Effector CD4-positive, alpha-beta T cell (primary cell): ENCODE results near the gene GLS.
"Not testable (repeated sequence)": the region's sequence is repeated elsewhere in the genome, so short reads cannot be mapped to it uniquely, and the experiment has no call there.

Source experiments
- DNase-seq: peaks from one replicate; pipeline ENCODE4 v3.0.0-alpha.2; 2020

GLS gene

GRCh38 chr2:190938771-190939335, 58.2 kb downstream of the GLS start:
- no peak for DNase-seq

- no peak for DNase-seq
Measured at GRCh38 chr2:190940454-190940853, 59.8 kb downstream of the GLS start.

- no peak for DNase-seq
Measured at GRCh38 chr2:190941571-190941970, 61.0 kb downstream of the GLS start.

DNA sequence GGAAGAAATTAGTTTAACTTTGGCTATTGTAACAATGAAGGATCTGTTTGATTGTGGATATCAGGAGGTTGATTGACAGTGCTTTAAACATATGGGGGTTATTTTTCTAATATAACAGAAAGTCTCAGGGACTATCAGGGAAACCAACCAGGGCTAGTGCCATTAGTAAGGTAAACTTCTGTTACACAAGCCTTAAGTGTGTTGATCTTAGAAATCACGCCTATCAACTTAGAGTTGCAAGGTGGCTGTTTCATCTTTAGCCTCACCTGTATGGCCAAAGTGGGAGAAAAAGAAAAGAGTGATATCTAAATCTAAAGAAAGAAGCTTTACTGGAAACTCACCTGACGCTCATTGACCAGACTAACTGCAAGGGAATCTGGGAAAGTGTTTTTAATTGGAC, 62.1 kb downstream of the GLS start:
- DNase-seq: no peak

DNA sequence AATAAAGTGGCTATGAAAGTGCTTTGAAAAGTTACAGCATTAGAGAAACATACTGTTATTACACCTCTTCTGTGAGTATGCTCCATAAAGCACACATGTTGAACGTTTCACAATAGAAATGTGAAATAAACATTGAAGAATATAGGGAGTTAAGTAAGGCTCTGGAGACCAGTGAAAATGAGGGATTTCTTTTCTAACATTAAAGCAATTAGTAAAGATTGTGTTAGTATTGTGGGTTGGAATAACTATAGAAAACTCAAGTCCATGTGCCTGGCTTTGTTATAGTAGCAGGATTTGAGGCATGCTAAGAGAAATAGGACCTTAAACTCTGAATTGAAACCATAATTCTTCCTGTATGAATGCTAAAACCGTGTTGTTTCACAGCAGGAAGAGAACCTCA, 63.1 kb downstream of the GLS start:
- DNase-seq: no peak

DNA sequence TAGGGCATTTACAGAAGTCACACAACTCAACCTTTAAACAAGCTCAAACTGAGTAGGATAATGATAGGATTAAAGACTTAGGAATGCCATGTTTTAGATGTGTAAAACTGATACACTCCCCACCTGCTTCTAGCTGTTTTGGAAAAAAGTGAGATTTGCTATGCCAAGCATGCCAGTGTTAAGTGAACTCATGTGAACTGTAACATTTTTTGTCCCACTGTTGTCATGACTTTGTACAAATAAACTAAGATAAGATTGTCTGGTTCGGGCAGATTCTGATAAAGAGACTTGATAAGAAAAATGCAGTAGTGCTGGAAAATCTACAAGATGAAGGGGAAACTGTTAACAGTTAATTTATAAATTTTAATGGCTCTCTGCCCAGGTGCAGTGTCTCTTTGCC, 66.5 kb downstream of the GLS start:
- no peak for DNase-seq

GRCh38 chr2:190947711-190948251, 67.2 kb downstream of the GLS start:
- no peak for DNase-seq

DNA sequence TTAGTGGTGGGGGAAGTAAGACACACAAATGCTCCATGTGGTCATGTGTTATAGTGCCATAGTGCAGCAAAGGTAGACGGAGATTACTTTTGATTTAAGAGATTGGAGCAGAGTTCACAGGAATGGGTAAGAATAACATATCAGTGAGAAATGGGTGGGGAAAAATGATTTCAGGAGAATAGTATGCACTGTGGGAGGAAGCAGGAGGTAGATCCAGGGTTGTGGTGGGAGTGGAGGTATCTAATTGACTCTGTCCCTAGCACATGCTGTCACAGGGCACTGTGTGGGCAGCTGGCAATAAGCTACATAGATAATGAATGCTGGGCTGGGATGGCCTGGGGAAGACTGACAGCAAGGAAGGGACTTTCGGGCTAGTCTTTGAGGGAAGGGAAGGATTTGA, 68.0 kb downstream of the GLS start:
- no peak for DNase-seq

DNA sequence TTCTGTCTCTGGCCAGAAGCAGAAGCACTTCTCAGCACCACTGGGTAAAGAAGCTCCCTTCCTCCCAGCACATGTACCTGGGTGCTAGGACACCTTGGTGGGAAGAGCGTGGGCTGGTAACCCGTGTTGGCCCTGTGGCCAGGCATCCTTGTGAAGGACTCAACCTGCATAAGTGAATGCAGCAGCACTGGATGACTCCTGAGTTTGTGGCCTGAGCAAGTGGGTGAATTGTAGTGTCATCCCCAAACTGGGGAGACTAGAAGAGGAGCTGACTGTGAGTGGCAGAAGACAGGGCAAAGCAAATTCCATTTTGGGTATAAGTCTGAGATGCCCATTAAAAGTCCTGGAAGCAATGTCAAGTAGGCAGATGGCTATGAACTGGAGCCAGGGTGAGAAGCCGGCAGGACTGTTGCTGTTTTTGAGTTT, 70.0 kb downstream of the GLS start:
- DNase-seq: no peak

GRCh38 chr2:190953257-190953656, 72.6 kb downstream of the GLS start:
- DNase-seq: no peak

DNA sequence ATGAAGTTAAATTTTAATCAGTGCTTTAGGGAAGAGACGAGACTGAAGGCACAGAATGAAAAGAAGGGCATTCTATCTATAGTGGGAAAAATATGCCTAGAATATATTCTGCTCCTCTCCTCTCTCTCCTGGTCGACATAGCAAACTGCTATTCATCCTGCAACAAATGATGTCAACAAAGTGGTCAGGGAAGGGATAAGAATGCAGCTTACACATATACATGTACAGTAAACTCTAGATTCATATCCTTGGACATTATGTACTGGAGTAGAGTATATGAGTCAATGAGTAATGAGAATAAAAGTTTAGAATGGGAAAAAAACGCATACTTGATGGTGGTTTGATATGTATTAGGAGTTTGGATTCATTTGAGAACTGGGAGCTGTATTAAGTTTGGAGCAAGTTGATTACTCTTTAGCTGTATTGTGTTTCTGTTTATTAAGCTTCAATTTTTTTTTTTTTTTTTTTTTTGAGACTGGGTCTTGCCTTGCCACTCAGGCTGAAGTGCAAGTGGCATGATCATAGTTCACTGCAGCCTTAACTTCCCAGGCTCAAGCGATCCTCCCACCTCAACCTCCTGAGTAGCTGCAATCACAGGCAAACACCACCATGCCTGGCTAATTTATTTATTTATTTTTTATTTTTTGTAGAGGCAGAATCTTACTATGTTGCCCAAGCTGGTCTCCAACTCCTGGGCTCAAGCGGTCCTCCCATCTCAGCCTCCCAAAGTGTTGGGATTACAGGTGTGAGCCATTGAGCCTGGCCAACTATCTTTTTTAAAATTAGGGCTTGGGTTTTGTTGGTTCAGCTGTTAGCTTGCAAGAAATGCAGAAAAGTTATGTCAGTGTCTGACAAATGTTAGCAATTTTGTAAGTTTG, 79.5 kb downstream of the GLS start:
- DNase-seq: no peak

DNA sequence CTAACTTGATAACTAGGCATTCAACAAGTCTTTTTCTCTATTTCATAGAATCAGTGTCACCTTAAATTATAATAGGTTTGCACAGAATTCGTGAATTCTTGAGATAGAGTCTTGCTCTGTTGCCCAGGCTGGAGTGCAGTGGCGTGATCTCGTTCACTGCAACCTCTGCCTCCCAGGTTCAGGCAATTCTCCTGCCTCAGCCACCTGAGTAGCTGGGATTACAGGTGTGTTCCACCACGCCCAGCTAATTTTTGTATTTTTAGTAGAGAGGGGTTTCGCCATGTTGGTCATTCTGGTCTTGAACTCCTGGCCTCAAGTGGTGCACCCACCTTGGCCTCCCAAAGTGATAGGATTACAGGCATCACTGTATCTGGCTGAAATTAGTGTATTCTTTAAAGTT, 80.5 kb downstream of the GLS start:
- not testable (repeated sequence) for DNase-seq

DNA sequence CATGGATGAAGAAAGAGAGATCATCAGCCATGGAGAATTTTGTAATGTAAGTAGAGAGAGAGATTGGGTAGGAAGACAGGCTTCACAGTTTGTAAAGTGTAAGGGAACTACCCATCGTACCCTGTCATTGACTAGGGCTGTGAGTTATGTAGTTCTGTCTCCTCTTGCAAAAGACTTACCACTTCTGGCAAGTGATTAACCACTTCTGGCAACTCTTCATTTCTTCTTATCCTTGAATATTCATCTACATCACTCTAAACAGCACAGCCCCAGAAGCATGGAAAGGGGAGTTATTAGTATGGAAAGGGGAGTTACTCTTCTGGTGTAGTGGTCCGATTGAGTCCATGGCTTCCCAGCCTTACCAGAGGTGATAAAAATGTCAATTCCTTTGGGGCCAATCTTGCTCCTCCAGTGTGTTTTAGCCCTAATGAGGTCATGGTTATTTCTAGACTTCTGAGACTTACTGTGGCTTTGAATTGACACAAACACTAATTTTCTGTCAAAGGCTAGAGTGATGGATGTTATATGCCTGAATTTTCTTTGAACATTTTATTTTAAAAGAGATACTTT, 81.4 kb downstream of the GLS start:
- no peak for DNase-seq

- no peak for DNase-seq
Measured at GRCh38 chr2:190963088-190963487, 82.5 kb downstream of the GLS start.

DNA sequence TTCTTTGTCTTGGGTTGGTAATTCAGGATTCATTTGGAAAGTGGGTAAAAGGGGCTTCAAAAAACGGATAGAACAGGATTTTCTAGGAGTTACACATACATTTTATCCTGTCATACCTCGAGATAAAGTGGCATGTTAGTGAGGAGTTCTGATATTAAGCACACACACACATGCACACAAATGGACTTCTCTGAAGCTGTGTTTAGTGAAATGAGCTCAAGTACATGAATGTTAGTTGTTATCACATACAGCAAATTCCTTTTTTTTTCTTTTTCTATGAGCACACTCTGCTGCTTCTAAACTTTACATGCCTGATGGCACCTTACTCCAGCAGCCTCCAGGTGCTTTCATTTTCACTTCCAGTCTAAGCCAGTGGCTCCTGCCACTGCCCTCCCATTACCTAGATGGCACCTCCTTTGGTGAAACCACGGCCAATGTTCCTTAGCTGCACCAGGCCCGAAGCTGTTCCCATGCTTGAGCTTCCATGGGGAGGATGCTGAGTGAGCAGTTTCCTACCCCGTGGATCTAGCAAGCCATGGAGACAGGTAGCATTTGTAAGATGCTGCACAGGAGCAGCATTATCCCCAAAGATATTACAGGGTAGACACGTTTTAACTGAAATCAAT, 83.7 kb downstream of the GLS start:
- no peak for DNase-seq

DNA sequence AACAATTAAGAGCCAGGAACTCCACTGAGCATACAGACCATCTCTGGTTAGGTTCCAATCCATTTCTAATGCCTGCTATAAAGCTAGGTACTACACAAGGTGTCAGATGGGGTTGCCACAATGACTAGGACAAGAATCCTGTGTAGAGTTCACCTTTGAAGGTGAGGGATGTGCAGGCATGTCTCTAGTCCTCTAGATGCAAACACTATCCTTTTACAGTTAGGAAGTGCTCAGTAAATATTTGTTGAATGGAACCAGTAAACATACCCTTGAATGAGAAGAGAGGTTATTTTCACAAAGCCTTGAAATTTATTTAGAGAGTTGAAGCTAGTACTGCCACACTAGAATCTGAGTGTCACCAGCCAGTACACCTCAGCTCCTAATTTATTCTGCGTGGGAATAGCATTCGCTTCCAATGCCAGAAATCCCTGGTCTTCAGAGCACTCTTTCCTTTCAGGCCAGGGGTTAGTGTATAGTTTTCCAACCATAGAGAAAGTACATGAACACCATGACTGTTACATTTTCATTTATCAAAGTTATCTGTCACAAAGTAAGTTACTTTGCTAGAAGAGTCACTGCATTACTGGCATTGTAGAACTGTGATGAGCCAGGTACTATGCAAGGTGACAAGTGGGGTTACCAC, 85.1 kb downstream of the GLS start:
- DNase-seq: no peak

- no peak for DNase-seq
Measured at GRCh38 chr2:190968522-190968921, 87.9 kb downstream of the GLS start.

GRCh38 chr2:190970160-190970559, 89.5 kb downstream of the GLS start:
- DNase-seq: no peak

GRCh38 chr2:190970873-190971506, 90.4 kb downstream of the GLS start:
- DNase-seq: no peak

- no peak for DNase-seq
Measured at GRCh38 chr2:190972213-190972612, 91.6 kb downstream of the GLS start.

GRCh38 chr2:190972846-190973245, 92.2 kb downstream of the GLS start:
- no peak for DNase-seq

- no peak for DNase-seq
Measured at GRCh38 chr2:190973262-190973661, 92.6 kb downstream of the GLS start.
